Neural crest cell (in vitro differentiated cells): ENCODE measurements around the gene PTPRR. TPM values are rescaled to one million over a fixed set of nuclear protein-coding genes. Genes with fewer than 3 reads are reported as not detected.

ENCODE experiments used
- DNase-seq: peaks from one replicate; pipeline ENCODE4 v3.0.0; 2021; ENCODE audit warnings: low read depth, mixed read lengths, low spot score
- H3K27ac Mint-ChIP-seq: one replicate; pipeline ENCODE4 v1.8.0; 2021; ENCODE audit warnings: mild to moderate bottlenecking, mixed read lengths; ENCODE audit not compliant: unreplicated experiment
- H3K27me3 Mint-ChIP-seq: 2 replicates; pipeline ENCODE4 v1.8.0; 2021; ENCODE audit warnings: low read depth, mild to moderate bottlenecking, mixed read lengths
- H3K36me3 Mint-ChIP-seq: 2 replicates; pipeline ENCODE4 v1.8.0; 2021; ENCODE audit warnings: low read depth, mild to moderate bottlenecking, mixed read lengths
- H3K4me1 Mint-ChIP-seq: 2 replicates; pipeline ENCODE4 v1.8.0; 2021; ENCODE audit warnings: mixed read lengths
- H3K4me3 Mint-ChIP-seq: one replicate; pipeline ENCODE4 v1.8.0; 2021; ENCODE audit warnings: mild to moderate bottlenecking, mixed read lengths
- H3K9me3 Mint-ChIP-seq: 2 replicates; pipeline ENCODE4 v1.8.0; 2021; ENCODE audit warnings: mixed read lengths
- total RNA-seq: library from RNA; stranded (reverse); gene quantifications from 2 replicates; pipeline ENCODE4 v1.2.1, GENCODE V29; 2021
- TF ChIP-seq, protein P1 (sequence below): fragments of 200-600 bp; sonication (generic); conservative IDR thresholded peaks from 2 replicates; pipeline ENCODE4 v1.5.0; 2021; ENCODE audit warnings: antibody characterized with exemption, mild to moderate bottlenecking

PTPRR gene
- total RNA-seq, 1 donor from 2014 or later = 0.61 TPM

DNA sequence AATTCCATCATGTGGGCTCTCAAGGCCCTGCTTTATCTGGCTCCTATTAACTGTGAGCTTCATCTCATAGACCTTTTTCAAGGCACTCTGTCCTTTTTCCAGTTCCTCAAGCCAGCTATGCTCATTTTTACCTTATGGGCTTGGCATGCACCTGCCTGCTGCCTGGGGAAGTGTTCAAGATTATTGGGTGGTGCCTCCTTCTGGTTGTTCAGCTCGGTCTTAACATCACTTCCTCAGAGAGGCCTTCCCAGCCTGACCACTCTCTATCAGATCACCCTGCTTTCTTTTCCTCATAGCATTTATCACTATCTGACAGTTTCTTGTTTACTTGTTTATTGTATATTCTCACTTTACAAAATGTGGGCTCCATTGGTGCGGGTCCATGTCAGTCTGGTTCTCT lies 141.3 kb downstream of the PTPRR start:
- H3K27me3 Mint-ChIP-seq = no peaks in the 10 kb centered on the region
- DNase-seq = no peak
- H3K4me3 Mint-ChIP-seq = no peak overlapping the region
- H3K9me3 Mint-ChIP-seq = peaks cover 4% of the 10 kb centered on the region
- H3K27ac Mint-ChIP-seq = no peak overlapping the region
- TF ChIP-seq, protein P1, sequence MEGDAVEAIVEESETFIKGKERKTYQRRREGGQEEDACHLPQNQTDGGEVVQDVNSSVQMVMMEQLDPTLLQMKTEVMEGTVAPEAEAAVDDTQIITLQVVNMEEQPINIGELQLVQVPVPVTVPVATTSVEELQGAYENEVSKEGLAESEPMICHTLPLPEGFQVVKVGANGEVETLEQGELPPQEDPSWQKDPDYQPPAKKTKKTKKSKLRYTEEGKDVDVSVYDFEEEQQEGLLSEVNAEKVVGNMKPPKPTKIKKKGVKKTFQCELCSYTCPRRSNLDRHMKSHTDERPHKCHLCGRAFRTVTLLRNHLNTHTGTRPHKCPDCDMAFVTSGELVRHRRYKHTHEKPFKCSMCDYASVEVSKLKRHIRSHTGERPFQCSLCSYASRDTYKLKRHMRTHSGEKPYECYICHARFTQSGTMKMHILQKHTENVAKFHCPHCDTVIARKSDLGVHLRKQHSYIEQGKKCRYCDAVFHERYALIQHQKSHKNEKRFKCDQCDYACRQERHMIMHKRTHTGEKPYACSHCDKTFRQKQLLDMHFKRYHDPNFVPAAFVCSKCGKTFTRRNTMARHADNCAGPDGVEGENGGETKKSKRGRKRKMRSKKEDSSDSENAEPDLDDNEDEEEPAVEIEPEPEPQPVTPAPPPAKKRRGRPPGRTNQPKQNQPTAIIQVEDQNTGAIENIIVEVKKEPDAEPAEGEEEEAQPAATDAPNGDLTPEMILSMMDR = no peak
- H3K4me1 Mint-ChIP-seq = peaks cover 4% of the 10 kb centered on the region
- no peaks in the 10 kb centered on the region for H3K36me3 Mint-ChIP-seq

DNA sequence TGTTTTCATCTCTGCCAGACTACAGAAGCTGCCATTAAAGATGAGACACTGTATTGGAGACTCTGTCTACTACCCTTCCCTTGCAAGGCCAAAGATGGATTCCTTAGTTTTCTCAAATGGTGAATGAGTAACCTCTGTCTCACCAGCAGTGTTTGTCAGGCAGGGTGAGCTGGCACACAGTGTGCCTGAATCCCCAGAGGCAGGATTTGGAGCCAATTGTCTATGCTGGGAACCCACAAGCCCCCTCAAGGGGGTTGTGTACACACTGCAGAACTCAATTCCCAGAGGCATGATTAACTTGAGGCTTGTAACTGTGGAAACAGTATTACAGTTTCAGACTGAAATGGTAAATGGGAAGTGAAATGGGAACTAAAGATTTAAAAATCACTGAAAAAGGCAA lies 146.5 kb downstream of the PTPRR start:
- TF ChIP-seq, protein P1 = no peak
- peaks cover 4% of the 10 kb centered on the region for H3K4me1 Mint-ChIP-seq
- no peak for DNase-seq
- H3K4me3 Mint-ChIP-seq = no peak overlapping the region
- H3K36me3 Mint-ChIP-seq = no peaks in the 10 kb centered on the region
- H3K27me3 Mint-ChIP-seq = no peaks in the 10 kb centered on the region
- H3K9me3 Mint-ChIP-seq = no peaks in the 10 kb centered on the region
- H3K27ac Mint-ChIP-seq = peak overlapping the region; percentile 6

DNA sequence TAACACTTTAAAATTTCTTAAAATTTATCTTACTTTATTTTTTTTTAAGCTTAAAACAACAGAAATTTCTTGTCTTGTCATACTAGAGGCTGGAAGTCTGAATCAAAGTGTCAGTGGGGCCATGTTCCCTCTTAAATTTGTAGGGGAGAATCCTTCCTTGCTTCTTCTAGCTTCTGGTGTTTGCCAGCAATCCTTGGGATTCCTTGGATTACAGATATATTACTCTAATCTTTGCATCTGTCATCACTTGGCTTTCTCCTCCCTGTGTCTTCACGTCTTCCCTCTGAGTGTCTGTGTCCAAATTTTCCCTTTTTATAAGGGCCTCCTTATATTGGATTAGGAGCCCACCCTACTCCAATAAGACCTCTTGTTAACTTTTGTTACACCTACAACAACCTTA lies 147.7 kb downstream of the PTPRR start:
- Mint-ChIP-seq H3K4me3 (no peak overlapping the region), H3K4me1 (no peaks in the 10 kb centered on the region), H3K9me3 (no peaks in the 10 kb centered on the region), H3K27me3 (no peaks in the 10 kb centered on the region), H3K27ac (no peak overlapping the region), H3K36me3 (no peaks in the 10 kb centered on the region)
- no peak for DNase-seq
- TF ChIP-seq, protein P1 = no peak

DNA sequence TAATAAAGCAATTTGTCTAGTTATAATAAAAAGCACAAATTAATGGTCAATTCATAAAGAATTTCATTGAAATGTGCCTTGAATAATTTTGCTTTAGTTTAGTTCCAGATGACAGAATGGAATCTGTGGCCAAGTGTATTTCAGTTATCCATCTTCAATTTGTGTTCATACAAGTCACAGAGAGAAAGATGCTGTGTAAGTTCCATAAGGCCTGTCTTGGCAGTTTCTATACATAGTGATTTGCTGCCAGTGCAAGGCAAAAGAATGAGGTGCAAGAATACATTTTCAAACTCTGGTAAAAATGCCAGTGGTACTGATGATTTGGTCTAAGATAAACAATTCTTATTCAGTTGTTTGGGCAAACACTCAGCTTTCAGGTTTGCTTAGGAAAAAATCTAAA lies 149.0 kb downstream of the PTPRR start:
- TF ChIP-seq, protein P1 = no peak
- no peak overlapping the region for H3K27ac Mint-ChIP-seq
- H3K9me3 Mint-ChIP-seq = no peaks in the 10 kb centered on the region
- no peak for DNase-seq
- H3K36me3 Mint-ChIP-seq = no peaks in the 10 kb centered on the region
- H3K4me1 Mint-ChIP-seq = no peaks in the 10 kb centered on the region
- no peak overlapping the region for H3K4me3 Mint-ChIP-seq
- no peaks in the 10 kb centered on the region for H3K27me3 Mint-ChIP-seq

DNA sequence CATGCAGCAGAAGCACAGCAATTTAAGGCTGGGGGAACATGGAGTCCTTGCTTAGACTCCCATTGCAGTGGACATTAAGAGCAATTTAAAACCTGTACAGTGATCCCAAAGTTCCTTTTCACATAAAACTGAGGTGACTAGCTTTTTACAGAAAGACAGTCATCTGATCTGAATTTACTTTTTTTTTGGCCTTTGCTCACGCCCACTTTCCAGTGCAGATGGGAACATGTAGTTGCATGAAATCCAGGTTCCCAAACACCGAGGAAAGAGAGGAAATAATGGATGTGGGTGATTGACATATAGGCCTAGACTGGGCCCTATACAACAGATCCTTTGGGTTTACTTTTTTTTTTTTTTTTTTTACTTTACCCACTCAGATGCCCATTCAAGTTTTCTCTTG lies 156.9 kb downstream of the PTPRR start:
- Mint-ChIP-seq H3K27ac (no peak overlapping the region), H3K9me3 (peaks cover 2% of the 10 kb centered on the region), H3K4me1 (peaks cover 2% of the 10 kb centered on the region), H3K36me3 (peaks cover 2% of the 10 kb centered on the region), H3K4me3 (no peak overlapping the region), H3K27me3 (no peaks in the 10 kb centered on the region)
- TF ChIP-seq, protein P1 = no peak
- DNase-seq = no peak

DNA sequence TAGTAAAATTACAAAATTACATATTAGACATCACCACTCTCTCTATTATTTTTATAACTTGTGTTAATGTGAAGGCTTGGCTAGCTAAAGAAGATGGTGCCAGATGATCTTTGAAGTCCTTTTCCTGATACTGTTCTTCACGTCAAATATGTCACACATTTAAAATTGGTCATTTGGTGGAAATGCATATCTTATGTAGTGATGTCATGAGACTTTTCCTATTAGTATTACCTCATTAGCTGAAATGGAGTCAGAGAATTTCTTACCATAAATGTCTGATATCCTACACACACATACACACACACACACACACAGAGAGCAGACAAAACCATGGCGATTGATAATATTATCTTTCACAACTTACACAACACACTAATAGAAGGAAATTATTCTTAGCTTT lies 158.5 kb downstream of the PTPRR start:
- peaks cover 2% of the 10 kb centered on the region for H3K9me3 Mint-ChIP-seq
- peaks cover 14% of the 10 kb centered on the region for H3K4me1 Mint-ChIP-seq
- peaks cover 2% of the 10 kb centered on the region for H3K36me3 Mint-ChIP-seq
- no peaks in the 10 kb centered on the region for H3K27me3 Mint-ChIP-seq
- DNase-seq = no peak
- no peak overlapping the region for H3K4me3 Mint-ChIP-seq
- TF ChIP-seq, protein P1 = no peak
- no peak overlapping the region for H3K27ac Mint-ChIP-seq
